GM23248 (cell line): ENCODE measurements around the gene CBFA2T2. TPM values are rescaled to one million over a fixed set of nuclear protein-coding genes. Genes with fewer than 3 reads are reported as not detected.
"Not testable (repeated sequence)": the region's sequence is repeated elsewhere in the genome, so short reads cannot be mapped to it uniquely, and the experiment has no call there.

ENCODE experiments used
- DNase-seq: peaks from one replicate; pipeline ENCODE4 v3.0.0-alpha.2; 2015
- H2AFZ ChIP-seq: fragments of 200-600 bp; sonication (generic); 2 replicates; pipeline ENCODE4 v1.6.1; 2016; ENCODE audit warnings: antibody characterized with exemption
- H3F3A ChIP-seq: fragments of 200-600 bp; sonication (generic); 2 replicates; pipeline ENCODE4 v1.6.1; 2016; ENCODE audit warnings: mild to moderate bottlenecking, antibody characterized with exemption, mixed run types; ENCODE audit not compliant: insufficient read depth
- H3K27ac ChIP-seq: fragments of 200-600 bp; sonication (generic); 2 replicates; pipeline ENCODE4 v1.5.1; 2016; ENCODE audit warnings: mild to moderate bottlenecking
- H3K27me3 ChIP-seq: fragments of 200-600 bp; sonication (generic); replicated peaks from 2 replicates; pipeline ENCODE4 v1.6.1; 2016; ENCODE audit warnings: mild to moderate bottlenecking; ENCODE audit not compliant: insufficient read depth
- H3K36me3 ChIP-seq: fragments of 200-600 bp; sonication (generic); 2 replicates; pipeline ENCODE4 v1.6.1; 2016; ENCODE audit warnings: low read depth, mild to moderate bottlenecking
- H3K4me1 ChIP-seq: fragments of 200-600 bp; sonication (generic); 2 replicates; pipeline ENCODE4 v1.6.1; 2016; ENCODE audit warnings: mild to moderate bottlenecking; ENCODE audit not compliant: insufficient read depth
- H3K4me2 ChIP-seq: fragments of 200-600 bp; sonication (generic); one replicate; pipeline ENCODE4 v1.6.1; 2016; ENCODE audit warnings: mild to moderate bottlenecking; ENCODE audit not compliant: unreplicated experiment
- H3K4me3 ChIP-seq: fragments of 200-600 bp; sonication (generic); 2 replicates; pipeline ENCODE4 v1.5.1; 2016; ENCODE audit warnings: mild to moderate bottlenecking
- H3K79me2 ChIP-seq: fragments of 200-600 bp; sonication (generic); 2 replicates; pipeline ENCODE4 v1.6.1; 2016; ENCODE audit warnings: mild to moderate bottlenecking; ENCODE audit not compliant: insufficient read depth
- H3K9ac ChIP-seq: fragments of 200-600 bp; sonication (generic); 2 replicates; pipeline ENCODE4 v1.6.1; 2016; ENCODE audit warnings: mild to moderate bottlenecking
- H3K9me2 ChIP-seq: fragments of 200-600 bp; sonication (generic); 2 replicates; pipeline ENCODE4 v1.6.1; 2016; ENCODE audit warnings: mixed run types, mild to moderate bottlenecking, moderate library complexity; ENCODE audit not compliant: insufficient read depth
- H3K9me3 ChIP-seq: fragments of 200-600 bp; sonication (generic); one replicate; pipeline ENCODE4 v1.6.1; 2017; ENCODE audit warnings: low read depth
- H4K20me1 ChIP-seq: fragments of 200-600 bp; sonication (generic); 2 replicates; pipeline ENCODE4 v1.6.0; 2016; ENCODE audit not compliant: insufficient read depth
- EZH2 ChIP-seq: fragments of 200-600 bp; sonication (generic); IDR thresholded peaks from 2 replicates; pipeline ENCODE4 v1.6.1; 2018; ENCODE audit warnings: antibody characterized with exemption, mild to moderate bottlenecking; ENCODE audit not compliant: insufficient read depth, poor library complexity, severe bottlenecking
- EZH2phosphoT487 ChIP-seq: fragments of 200-600 bp; sonication (generic); IDR thresholded peaks from 2 replicates; pipeline ENCODE4 v1.6.1; 2018; ENCODE audit warnings: antibody characterized with exemption, moderate library complexity, mild to moderate bottlenecking, low read depth; ENCODE audit not compliant: insufficient read depth
- WGBS, 2 experiments: methylation state at CpG; one replicate each; pipeline ENCODE4 v1.1.6; 2015 to 2017; ENCODE audit warnings: low lambda C conversion rate in 2 of 2, low coverage in 1 of 2; ENCODE audit errors: missing lambda C conversion rate in 2 of 2; 5-methylcytosine and 5-hydroxymethylcytosine counted together
- in situ Hi-C: fragments of 300-500 bp; cut with MboI; formaldehyde crosslinking; loops from 2 replicates; pipeline ENCODE4 v1.15.0; 2020
- polyA plus RNA-seq: library from polyadenylated mRNA; unstranded; fragments of >200 nt; fragmentation: Nextera tagmentation; extraction: Ambion mirVana; gene quantifications from 2 replicates; pipeline ENCODE4 v1.2.1, GENCODE V29; 2016
- total RNA-seq: library from RNA; depleted of rRNA; stranded (reverse); fragments of >200 nt; shearing (Covaris generic); gene quantifications from 2 replicates; pipeline ENCODE4 v1.2.3, GENCODE V29; 2014

Gene CBFA2T2
- total and polyA plus RNA-seq, 2 experiments from 2014 or later, result 5.3 to 8.7 TPM

DNA sequence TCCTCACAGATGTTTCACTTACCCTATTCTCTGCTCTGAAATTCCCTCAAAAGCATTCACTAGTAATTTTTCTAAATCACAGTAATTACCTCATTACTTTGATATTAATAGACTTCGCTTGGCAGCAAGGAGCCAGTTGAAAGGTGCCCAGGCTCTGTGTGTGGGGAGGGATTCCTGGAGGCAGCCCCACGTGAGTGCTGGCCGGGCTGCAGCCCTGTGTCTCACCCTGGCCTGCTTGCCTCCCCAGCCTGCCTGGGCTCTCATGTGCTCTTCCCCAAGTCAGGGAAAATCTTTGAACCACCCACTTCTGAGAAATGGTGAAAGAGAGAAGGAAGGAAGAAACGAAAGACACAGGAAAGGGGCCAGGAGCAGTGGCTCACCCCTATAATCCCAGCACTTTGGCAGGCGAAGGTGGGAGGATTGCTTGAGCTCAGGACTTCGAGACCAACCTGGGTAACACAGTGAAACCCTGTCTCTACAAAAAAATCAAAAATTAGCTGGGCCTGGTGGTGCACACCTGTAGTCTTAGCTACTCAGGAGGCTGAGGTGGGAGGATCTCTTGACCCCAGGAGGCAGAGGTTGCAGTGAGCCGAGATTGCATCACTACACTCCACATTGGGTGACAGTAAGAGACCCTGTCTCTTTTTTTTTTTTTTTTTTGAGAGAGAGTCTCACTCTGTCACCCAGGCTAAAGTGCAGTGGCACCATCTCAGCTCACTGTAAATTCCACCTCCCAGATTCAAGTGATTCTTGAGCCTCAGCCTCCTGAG is 26.4 kb upstream of the CBFA2T2 start:
- no peak for DNase-seq
- H3K9me2 ChIP-seq, result no peaks in the 10 kb centered on the region
- H2AFZ ChIP-seq, result no peak overlapping the region
- H3F3A ChIP-seq, result no peaks in the 10 kb centered on the region
- H3K4me3 ChIP-seq, result no peak overlapping the region
- H3K27ac ChIP-seq, result no peak overlapping the region
- H3K27me3 ChIP-seq, result no peaks in the 10 kb centered on the region
- no peak for TF ChIP-seq EZH2phosphoT487
- TF ChIP-seq EZH2, result no peak
- H3K9me3 ChIP-seq, result no peaks in the 10 kb centered on the region
- no peaks in the 10 kb centered on the region for H4K20me1 ChIP-seq
- no peaks in the 10 kb centered on the region for H3K36me3 ChIP-seq
- WGBS, 2 experiments, result 66 to 70% methylated on average over 7 of the region's 7 CpGs
- H3K4me1 ChIP-seq, result no peaks in the 10 kb centered on the region
- no peak overlapping the region for H3K4me2 ChIP-seq
- H3K9ac ChIP-seq, result no peak overlapping the region
- no peaks in the 10 kb centered on the region for H3K79me2 ChIP-seq
- in situ Hi-C loops, result loop anchor here (10.0 kb wide), 1 partner anchor 191 kb away; no protein-coding TSS in a partner anchor

DNA sequence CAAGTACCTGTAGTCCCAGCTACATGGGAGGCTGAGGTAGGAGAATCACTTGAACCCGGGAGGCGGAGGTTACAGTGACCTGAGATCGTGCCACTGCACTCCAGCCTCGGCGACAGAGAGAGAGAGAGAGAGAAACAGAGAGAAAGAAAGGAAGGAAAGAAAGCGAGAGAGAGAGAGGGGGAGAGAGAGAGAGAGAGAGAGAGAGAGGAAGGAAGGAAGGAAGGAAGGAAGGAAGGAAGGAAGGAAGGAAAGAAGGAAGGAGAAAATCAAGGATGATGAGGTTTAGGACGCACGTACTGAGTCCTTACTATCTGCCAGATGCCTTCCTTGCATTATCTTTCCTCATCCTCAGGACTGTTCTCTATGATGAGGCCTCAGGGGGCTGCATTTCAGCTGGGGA is 25.1 kb upstream of the CBFA2T2 start:
- not testable (repeated sequence) for H4K20me1 ChIP-seq, DNase-seq, H3K4me3 ChIP-seq, H3K36me3 ChIP-seq, H3K4me1 ChIP-seq, H3K27me3 ChIP-seq, H3K27ac ChIP-seq, H3K79me2 ChIP-seq, H3K9me2 ChIP-seq, H3K4me2 ChIP-seq, H3F3A ChIP-seq, H3K9me3 ChIP-seq, H2AFZ ChIP-seq, H3K9ac ChIP-seq
- 94 to 97% methylated on average over 8 of the region's 8 CpGs for WGBS, 2 experiments
- in situ Hi-C loops, result loop anchor here (10.0 kb wide), 1 partner anchor 190 kb away; no protein-coding TSS in a partner anchor

DNA sequence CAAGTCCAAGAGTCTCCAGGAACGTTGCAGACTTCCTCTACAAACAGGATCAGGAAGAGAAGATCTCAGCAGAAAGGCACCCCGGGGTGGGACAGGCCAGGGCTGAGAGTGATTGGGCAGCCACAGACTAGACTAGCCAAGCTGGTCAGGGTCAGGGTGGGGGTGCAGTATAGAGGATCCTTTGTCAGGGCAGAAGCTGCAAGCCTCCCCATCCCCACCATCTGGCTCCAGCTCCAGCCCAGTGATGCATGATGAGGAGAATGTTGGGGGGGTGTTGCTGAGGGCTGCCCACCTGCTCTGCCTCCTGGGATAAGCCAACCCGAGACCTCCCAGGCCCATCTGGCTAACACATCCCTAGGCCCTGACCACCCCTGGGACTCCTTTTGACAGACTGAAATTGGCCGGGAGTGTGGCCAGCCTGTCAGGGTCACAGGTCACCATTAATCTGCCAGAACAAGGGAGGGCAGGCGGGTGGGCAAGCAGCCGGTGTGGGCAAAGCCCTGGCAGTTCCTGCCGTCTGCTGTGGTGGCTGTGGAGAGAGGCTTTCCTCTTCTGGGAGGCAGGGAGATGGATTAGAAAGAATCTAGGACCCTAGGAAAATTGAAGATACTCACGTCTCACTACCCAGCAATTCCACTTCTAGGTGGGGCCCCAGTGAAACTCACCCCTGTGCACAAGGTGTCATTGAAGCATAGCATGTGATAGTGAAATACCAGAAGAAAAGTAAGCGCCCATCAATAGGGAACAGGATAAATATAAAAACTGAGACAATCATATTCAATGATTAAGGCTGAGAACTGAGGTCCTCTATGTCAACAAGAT is 24.2 kb upstream of the CBFA2T2 start:
- WGBS, 2 experiments, result 61 to 67% methylated on average over 9 of the region's 9 CpGs
- Histone ChIP-seq H3K4me1 (no peaks in the 10 kb centered on the region), H3K79me2 (no peaks in the 10 kb centered on the region), H3K9me2 (no peaks in the 10 kb centered on the region), H3K36me3 (no peaks in the 10 kb centered on the region), H4K20me1 (no peaks in the 10 kb centered on the region), H2AFZ (no peak overlapping the region), H3K27me3 (no peaks in the 10 kb centered on the region), H3K4me2 (no peak overlapping the region), H3K27ac (no peak overlapping the region), H3K9ac (no peak overlapping the region), H3K4me3 (no peak overlapping the region), H3F3A (no peaks in the 10 kb centered on the region), H3K9me3 (no peaks in the 10 kb centered on the region)
- no peak for TF ChIP-seq EZH2phosphoT487
- TF ChIP-seq EZH2, result no peak
- in situ Hi-C loops, result loop anchor here (10.0 kb wide), 1 partner anchor 189 kb away; no protein-coding TSS in a partner anchor
- no peak for DNase-seq

DNA sequence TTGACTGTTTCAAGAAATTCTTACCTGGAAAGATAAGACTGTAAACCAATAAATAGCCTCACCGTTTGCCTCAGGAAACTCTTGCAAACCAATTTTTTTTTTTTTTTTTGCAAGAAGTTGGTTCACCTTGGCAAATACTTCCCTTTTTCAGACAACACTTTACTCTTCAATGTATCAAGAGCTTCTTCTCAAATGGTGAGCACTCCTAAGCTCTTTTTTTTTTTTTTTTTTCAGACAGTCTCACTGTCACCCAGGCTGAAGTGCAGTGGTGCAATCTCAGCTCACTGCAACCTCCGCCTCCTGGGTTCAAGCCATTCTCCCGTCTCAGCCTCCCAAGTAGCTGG is 23.6 kb upstream of the CBFA2T2 start:
- Histone ChIP-seq H4K20me1 (no peaks in the 10 kb centered on the region), H2AFZ (no peak overlapping the region), H3K9me2 (no peaks in the 10 kb centered on the region), H3K9ac (no peak overlapping the region), H3K27ac (no peak overlapping the region), H3K9me3 (no peaks in the 10 kb centered on the region), H3K4me1 (no peaks in the 10 kb centered on the region), H3F3A (no peaks in the 10 kb centered on the region), H3K36me3 (no peaks in the 10 kb centered on the region), H3K27me3 (no peaks in the 10 kb centered on the region), H3K4me2 (no peak overlapping the region), H3K79me2 (no peaks in the 10 kb centered on the region), H3K4me3 (no peak overlapping the region)
- 76 to 82% methylated on average over 3 of the region's 3 CpGs for WGBS, 2 experiments
- DNase-seq, result no peak
- no peak for TF ChIP-seq EZH2phosphoT487
- TF ChIP-seq EZH2, result no peak
- in situ Hi-C loops, result loop anchor here (10.0 kb wide), 1 partner anchor 189 kb away; no protein-coding TSS in a partner anchor
